ENCODE data around the gene PDGFRA. TPM values are rescaled to one million over a fixed set of nuclear protein-coding genes. Genes with fewer than 3 reads are reported as not detected.
"Not testable (repeated sequence)": the region's sequence is repeated elsewhere in the genome, so short reads cannot be mapped to it uniquely, and the experiment has no call there.

PDGFRA gene
- total RNA-seq, 4 donors from 2014 or later: 27.5 to 283 (median 60.2) TPM

DNA sequence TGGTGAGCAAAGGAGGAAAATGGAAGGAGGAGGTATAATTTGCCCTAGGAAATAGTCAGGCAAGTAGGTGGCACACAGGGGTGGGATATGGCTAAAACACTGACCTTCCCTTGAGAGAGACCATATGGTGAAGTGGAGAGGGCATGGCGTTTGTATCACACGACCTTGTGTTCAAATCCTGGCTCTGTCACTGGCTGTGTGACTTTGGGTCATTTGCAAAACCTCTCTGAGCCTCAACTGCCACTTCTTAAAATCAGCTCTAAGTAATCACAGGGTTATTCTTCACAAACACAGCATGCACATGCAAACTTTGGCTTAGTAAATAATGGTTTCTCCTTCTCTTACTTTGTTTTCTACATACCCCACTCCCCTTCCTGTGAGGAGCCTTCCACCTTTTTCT is 8.7 kb downstream of the PDGFRA start:
- no peak for DNase-seq
- H3K4me3 ChIP-seq: peak overlapping the region in 1 of 4 donors; percentile 3
- no peaks in the 10 kb centered on the region for H3K36me3 ChIP-seq
- no peak overlapping the region for H3K27ac ChIP-seq
- TF ChIP-seq, protein P1, sequence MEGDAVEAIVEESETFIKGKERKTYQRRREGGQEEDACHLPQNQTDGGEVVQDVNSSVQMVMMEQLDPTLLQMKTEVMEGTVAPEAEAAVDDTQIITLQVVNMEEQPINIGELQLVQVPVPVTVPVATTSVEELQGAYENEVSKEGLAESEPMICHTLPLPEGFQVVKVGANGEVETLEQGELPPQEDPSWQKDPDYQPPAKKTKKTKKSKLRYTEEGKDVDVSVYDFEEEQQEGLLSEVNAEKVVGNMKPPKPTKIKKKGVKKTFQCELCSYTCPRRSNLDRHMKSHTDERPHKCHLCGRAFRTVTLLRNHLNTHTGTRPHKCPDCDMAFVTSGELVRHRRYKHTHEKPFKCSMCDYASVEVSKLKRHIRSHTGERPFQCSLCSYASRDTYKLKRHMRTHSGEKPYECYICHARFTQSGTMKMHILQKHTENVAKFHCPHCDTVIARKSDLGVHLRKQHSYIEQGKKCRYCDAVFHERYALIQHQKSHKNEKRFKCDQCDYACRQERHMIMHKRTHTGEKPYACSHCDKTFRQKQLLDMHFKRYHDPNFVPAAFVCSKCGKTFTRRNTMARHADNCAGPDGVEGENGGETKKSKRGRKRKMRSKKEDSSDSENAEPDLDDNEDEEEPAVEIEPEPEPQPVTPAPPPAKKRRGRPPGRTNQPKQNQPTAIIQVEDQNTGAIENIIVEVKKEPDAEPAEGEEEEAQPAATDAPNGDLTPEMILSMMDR (IDR thresholded peaks at IDR 0.05): no peak
- no peak for TF ChIP-seq POLR2A (IDR thresholded peaks at IDR 0.05)
- peaks cover 0 to 13% (median 9%) of the 10 kb centered on the region in 4 donors for H3K4me1 ChIP-seq
- H3K9me3 ChIP-seq: no peaks in the 10 kb centered on the region
- H3K27me3 ChIP-seq: no peaks in the 10 kb centered on the region

DNA sequence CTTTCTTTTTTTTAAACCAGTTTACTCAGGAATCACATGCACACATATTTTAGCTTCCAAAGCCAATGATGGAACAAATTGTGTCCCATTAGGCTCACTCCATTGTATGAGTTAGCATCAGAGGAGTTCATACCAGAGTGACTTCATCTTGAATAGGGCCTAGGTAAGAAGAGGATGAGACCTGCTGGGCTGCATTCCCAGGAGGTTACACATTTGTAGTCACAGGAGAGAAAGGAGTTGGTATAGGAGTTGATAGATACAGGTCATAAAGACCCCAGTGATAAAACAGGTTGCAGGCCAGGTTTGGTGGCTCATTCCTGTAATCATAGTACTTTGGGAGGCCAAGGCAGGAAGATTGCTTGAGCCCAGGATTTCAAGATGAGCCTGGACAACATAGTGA is 9.3 kb downstream of the PDGFRA start:
- no peak for DNase-seq
- H3K9me3 ChIP-seq: no peaks in the 10 kb centered on the region
- no peaks in the 10 kb centered on the region for H3K36me3 ChIP-seq
- no peak for TF ChIP-seq POLR2A (IDR thresholded peaks at IDR 0.05)
- TF ChIP-seq, protein P1 (IDR thresholded peaks at IDR 0.05): no peak
- no peak overlapping the region for H3K27ac ChIP-seq
- no peak overlapping the region for H3K4me3 ChIP-seq
- peaks cover 0 to 8% (median 7%) of the 10 kb centered on the region in 4 donors for H3K4me1 ChIP-seq
- H3K27me3 ChIP-seq: no peaks in the 10 kb centered on the region

DNA sequence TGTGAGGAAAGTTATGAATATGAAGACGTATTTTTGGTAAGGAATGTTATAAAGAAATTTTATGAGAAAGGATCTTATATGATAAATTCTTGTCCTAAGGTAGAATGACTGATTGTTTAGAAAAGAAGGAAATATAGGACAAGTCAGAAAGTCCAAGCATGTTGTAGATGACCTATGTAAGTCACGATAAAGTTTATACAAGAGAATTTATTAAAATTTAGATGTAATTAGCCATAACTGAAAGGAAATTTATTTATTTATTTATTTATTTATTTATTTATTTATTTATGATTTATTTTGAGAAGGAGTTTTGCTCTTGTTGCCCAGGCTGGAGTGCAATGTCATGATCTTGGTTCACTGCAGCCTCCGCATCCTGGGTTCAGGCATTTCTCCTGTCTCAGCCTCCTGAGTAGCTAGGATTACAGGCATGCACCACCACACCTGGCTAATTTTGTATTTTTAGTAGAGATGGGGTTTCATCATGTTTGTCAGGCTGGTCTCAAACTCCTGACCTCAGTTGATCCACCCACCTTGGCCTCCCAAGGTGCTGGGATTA is 12.3 kb downstream of the PDGFRA start:
- H3K9me3 ChIP-seq, H3K36me3 ChIP-seq, H3K4me1 ChIP-seq, DNase-seq, H3K4me3 ChIP-seq, H3K27ac ChIP-seq, H3K27me3 ChIP-seq: not testable (repeated sequence)

DNA sequence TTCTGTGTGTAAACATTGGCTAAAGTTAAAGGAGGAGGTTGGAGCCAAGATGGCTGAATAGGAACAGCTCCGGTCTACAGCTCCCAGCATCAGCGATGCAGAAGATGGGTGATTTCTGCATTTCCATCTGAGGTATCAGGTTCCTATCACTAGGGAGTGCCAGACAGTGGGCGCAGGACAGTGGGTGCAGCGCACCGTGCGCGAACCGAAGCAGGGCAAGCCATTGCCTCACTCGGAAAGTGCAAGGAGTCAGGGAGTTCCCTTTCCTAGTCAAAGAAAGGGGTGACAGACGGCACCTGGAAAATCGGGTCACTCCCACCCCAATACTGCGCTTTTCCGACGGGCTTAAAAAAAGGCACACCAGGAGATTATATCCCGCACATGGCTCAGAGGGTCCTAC is 14.4 kb downstream of the PDGFRA start:
- H3K27me3 ChIP-seq, DNase-seq, H3K9me3 ChIP-seq, H3K27ac ChIP-seq, H3K4me3 ChIP-seq, H3K36me3 ChIP-seq, H3K4me1 ChIP-seq: not testable (repeated sequence)

DNA sequence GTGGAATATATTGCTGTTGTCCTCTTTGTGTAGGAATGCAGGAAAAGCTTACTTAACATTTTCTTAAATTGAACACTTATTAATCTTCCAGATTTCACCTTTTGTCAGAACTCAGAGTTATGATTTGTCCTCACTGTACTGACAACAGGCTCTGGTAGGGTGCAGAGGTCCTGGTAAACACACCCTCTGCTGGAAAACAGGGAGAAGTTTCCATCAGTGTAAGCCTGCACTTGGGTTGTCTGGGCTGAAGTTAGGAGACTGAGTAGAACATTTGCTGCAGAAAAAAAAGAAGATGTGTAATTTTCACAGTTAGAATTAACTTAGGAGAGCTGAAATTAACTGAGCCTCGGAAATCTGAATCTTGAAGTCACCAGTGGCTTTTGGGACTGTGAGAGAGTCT is 23.2 kb downstream of the PDGFRA start:
- H3K4me3 ChIP-seq, H3K27ac ChIP-seq, H3K27me3 ChIP-seq, H3K36me3 ChIP-seq, DNase-seq, H3K9me3 ChIP-seq, H3K4me1 ChIP-seq: not testable (repeated sequence)

DNA sequence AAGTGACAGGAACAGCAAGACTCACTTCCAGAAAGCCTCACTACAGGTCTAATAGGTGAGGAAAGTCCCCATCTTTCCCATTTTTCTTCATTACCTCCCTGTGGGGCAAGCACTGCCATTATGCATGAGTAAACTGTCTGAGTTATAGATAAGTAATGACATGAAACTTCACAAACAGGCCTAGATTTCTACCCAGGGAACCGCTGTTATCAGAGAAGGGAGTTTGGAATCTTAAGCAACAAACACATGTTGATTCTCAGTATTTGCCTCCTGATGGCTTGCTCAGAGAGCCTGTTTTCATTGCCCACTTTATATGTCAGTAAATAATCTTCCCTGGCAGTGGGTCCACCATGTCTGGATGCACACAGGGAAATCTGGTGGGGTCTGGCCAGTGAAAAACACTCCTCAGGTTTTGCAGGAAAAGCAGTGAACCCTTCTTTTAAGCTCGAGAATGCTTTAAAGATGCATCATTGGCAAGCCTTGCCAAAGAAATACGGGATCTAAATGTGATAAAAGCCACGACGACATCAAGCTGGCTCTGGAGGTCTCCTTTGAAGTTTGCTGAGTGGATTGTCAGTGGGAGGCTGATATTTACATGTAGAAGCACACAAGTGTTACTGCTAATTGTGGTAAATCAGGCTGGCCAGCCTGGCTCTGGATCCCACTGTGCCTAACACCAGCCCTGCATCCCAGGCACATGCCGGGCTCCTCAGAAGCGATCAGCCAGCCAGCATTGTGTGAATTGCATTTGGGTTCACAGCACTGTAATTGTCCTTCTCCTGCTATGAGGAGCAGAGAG is 25.2 kb downstream of the PDGFRA start:
- no peak for TF ChIP-seq POLR2A (IDR thresholded peaks at IDR 0.05)
- TF ChIP-seq, protein P1 (IDR thresholded peaks at IDR 0.05): no peak
- no peaks in the 10 kb centered on the region for H3K4me1 ChIP-seq
- H3K4me3 ChIP-seq: no peak overlapping the region
- no peaks in the 10 kb centered on the region for H3K9me3 ChIP-seq
- no peak for DNase-seq
- no peak overlapping the region for H3K27ac ChIP-seq
- H3K27me3 ChIP-seq: no peaks in the 10 kb centered on the region
- H3K36me3 ChIP-seq: no peaks in the 10 kb centered on the region

DNA sequence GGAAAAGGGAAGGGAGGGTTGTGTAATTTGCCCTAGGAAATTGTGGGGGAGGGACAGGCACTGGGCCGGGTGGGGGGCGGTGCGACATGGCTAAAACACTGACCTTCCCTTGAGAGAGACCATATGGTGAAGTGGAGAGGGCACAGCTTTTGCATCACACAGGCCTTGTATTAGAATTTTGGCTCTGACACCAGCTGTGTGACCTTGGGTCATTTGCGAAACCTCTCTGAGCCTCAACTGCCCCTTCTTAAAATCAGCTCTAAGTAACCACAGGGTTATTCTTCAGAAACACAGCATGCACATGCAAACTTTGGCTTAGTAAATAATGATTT is 25.8 kb downstream of the PDGFRA start:
- Histone ChIP-seq H3K27me3 (no peaks in the 10 kb centered on the region), H3K9me3 (no peaks in the 10 kb centered on the region), H3K36me3 (no peaks in the 10 kb centered on the region), H3K27ac (no peak overlapping the region), H3K4me3 (no peak overlapping the region), H3K4me1 (no peaks in the 10 kb centered on the region)
- DNase-seq: no peak
- no peak for TF ChIP-seq POLR2A (IDR thresholded peaks at IDR 0.05)
- TF ChIP-seq, protein P1 (IDR thresholded peaks at IDR 0.05): no peak

Measured in Peyer's patch (tissue), 4 donors.